ENCODE results near the gene SH3TC1. TPM values are rescaled to one million over a fixed set of nuclear protein-coding genes. Genes with fewer than 3 reads are reported as not detected.
A peak's percentile ranks its signal among the peaks of the same experiment; 100 is the strongest.

The SH3TC1 gene
- total RNA-seq, 1 donor from 2014 or later: 8.2 TPM

DNA sequence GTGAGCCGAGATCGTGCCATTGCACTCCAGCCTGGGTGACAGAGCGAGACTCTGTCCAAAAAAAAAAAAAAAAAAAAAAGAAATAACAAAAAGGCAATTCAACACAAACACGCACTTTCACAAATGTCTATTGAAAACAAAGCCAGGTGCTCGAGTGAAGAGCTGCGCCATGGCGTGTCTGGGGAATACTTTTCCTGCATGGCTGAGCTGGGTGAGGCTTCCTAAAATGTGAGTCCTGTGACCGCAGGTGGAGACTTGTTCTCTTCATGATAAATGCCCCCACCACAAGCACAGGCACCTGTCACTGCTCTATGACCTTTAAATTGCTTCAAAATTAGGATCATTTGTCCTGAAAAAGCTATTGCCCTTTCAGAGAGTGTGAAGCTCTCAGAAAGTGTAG, 36.5 kb upstream of the SH3TC1 start:
- no peak for DNase-seq
- ATAC-seq (ENCODE audit: poor library complexity): no peak
- intact Hi-C loops (cut with DNase I): loop anchor here (10.0 kb wide), 1 partner anchor 252 kb away; no protein-coding TSS in a partner anchor

- ATAC-seq (ENCODE audit: poor library complexity) (no peak), DNase-seq (peak; percentile 38)
- intact Hi-C loops (cut with DNase I): loop anchor here (10.0 kb wide), 1 partner anchor 252 kb away; no protein-coding TSS in a partner anchor
Measured at GRCh38 chr4:8163026-8163425, 36.1 kb upstream of the SH3TC1 start.

GRCh38 chr4:8163436-8164193, 35.5 kb upstream of the SH3TC1 start:
- intact Hi-C loops (cut with DNase I): loop anchor here (10.0 kb wide), 1 partner anchor 251 kb away; no protein-coding TSS in a partner anchor
- DNase-seq: peak; percentile 19
- no peak for ATAC-seq (ENCODE audit: poor library complexity)

DNA sequence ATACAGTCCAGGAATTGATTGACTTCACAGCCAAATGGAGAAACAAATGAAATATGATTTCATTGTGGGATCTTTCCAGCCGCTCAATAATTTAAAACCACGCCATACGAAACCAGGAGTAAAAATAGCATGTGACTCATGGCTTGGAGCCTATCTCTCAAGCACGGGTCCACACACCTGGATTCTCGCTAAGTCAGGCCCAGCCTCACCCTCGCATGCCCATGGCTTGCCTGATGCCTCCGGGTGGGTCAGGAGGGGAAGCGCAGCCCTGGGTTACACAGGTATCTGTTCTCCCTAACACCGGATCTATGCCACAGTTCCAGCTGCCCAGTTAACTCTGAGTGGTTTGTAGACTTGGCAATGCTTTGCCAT, 34.9 kb upstream of the SH3TC1 start:
- DNase-seq (no peak), ATAC-seq (ENCODE audit: poor library complexity) (no peak)
- intact Hi-C loops (cut with DNase I): loop anchor here (10.0 kb wide), 1 partner anchor 251 kb away; no protein-coding TSS in a partner anchor

GRCh38 chr4:8164687-8165086, 34.4 kb upstream of the SH3TC1 start:
- ATAC-seq (ENCODE audit: poor library complexity): no peak
- DNase-seq: no peak
- intact Hi-C loops (cut with DNase I): loop anchor here (10.0 kb wide), 1 partner anchor 250 kb away; no protein-coding TSS in a partner anchor

- DNase-seq (no peak), ATAC-seq (ENCODE audit: poor library complexity) (peak; percentile 21)
- intact Hi-C loops (cut with DNase I): loop anchor here (10.0 kb wide), 1 partner anchor 249 kb away; no protein-coding TSS in a partner anchor
Measured at GRCh38 chr4:8165374-8165896, 33.7 kb upstream of the SH3TC1 start.

DNA sequence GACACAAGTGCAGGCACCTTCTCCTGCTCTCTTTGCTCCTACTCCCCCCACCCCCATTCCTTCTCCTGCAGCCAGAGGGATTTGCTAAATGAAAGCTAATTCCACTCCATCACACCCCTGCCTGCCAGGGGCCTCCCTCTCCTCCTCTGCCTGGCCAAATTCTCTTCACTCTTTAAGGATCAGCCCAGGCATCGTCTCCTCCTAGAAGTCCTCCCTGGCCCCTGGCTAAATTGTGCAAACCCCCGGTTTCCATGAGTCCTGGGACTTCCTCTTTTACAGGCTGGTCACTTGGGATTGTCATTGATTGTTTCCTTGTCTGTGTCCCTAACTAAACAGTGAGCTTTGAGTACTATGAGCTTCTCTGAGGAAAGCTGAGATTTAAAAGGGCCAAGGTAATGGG, 31.8 kb upstream of the SH3TC1 start:
- intact Hi-C loops (cut with DNase I): loop anchor here (10.0 kb wide), 1 partner anchor 248 kb away; no protein-coding TSS in a partner anchor
- DNase-seq (no peak), ATAC-seq (ENCODE audit: poor library complexity) (peak; percentile 25)

DNA sequence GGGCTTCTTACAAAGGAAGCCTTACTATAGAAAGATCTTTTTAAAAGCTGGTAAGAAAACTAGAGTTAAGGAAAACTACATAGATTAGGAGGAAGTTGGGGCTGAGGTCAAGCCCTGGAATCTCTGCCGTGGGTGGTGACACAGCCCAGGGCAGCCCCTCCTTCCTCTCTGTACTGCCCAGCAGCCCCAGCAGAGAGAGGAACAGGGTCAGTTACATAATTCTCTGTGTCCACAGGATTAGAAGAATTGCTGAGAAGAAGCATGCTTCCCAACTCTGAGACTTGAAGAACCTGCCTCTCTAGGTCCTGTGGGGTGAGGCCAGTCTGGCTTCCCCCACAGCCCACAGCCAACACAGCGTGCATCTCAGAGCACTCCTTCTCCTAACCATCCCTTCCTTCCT, 31.3 kb upstream of the SH3TC1 start:
- intact Hi-C loops (cut with DNase I): loop anchor here (10.0 kb wide), 1 partner anchor 247 kb away; no protein-coding TSS in a partner anchor
- DNase-seq (no peak), ATAC-seq (ENCODE audit: poor library complexity) (peak; percentile 68)

DNA sequence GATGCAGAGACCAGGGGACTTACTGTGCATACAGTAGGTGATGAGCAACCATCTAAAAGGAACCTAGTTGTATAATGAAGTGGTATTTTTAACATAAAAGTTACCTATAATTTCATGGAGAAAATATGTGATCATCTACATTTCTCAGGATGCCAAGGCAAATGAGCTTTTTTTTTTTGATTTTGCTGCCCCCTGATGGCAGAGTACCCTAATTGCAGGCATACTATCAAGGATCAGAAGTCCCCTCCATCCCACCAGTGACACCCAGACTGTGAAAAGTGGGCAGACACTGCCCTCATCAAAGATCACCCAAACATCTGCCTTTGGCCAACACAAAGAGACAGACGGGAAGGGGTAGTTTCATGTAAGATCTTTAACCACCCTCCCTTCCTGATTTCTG, 30.9 kb upstream of the SH3TC1 start:
- intact Hi-C loops (cut with DNase I): loop anchor here (10.0 kb wide), 1 partner anchor 247 kb away; no protein-coding TSS in a partner anchor
- DNase-seq (no peak), ATAC-seq (ENCODE audit: poor library complexity) (no peak)

- DNase-seq (no peak), ATAC-seq (ENCODE audit: poor library complexity) (no peak)
- intact Hi-C loops (cut with DNase I): loop anchor here (10.0 kb wide), 1 partner anchor 246 kb away; no protein-coding TSS in a partner anchor
Measured at GRCh38 chr4:8168832-8169598, 30.1 kb upstream of the SH3TC1 start.

DNA sequence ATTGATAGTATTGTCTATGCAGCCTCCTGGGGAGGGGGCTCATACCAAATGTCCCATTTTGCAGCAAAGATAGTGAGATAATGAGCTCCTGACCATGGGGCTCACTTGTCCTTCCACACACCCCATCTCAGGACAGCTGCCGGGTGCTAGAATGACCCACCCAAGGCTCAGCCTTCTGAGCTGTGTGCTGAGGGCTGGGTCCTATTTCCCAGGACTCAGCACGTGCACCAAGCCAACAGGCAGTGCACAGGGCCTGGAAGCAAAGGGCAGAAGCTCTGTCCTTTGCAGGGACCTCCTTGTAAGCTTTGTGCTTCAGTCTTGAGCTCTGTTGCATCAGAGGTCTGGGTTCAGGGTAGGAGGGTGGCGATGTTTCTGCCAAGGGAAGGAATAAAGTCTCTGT, 29.3 kb upstream of the SH3TC1 start:
- intact Hi-C loops (cut with DNase I): loop anchor here (10.0 kb wide), 2 partner anchors 65 to 245 kb away; no protein-coding TSS in a partner anchor
- DNase-seq (no peak), ATAC-seq (ENCODE audit: poor library complexity) (no peak)

DNA sequence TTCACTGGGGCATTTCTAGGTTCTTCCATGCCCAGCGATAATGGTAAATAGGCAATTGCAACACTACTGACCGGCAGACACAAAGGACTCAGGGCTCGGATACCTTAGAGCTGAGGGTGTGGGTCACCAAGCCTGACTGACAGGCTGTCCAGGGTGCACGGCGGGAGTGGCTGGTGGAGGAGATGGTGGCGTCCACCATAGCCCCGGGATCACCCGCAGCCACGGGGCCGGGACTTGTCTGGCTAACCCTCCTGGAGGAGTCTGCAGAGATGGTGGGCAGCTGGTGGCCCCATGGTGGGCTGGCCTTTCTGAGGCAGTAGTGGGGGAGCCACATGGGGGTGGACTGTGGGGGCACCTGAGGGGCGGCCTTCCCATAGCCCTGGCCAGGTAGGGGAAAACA, 28.7 kb upstream of the SH3TC1 start:
- ATAC-seq (ENCODE audit: poor library complexity) (no peak), DNase-seq (no peak)
- intact Hi-C loops (cut with DNase I): loop anchor here (10.0 kb wide), 1 partner anchor 64 kb away; no protein-coding TSS in a partner anchor

DNA sequence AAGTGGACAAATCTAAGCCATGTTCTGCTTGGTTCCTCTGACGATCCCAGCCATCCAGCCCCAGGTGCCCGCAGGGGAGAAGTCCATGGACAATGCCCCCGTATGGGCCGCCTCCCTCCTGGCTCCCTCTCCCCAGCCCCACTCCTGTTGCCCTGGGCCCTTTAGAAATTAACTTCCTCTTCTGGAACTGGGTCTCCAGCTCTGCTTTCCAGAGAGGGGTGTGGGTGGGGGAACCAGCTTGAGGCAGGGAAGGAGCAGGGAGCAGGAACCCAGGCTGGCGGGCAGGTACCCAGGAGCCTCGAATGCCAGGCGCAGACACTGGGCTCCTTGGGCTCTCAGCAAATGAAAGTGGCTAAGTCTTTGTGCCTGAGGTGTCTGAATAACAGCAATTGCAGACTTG, 27.8 kb upstream of the SH3TC1 start:
- intact Hi-C loops (cut with DNase I): loop anchor here (10.0 kb wide), 1 partner anchor 64 kb away; no protein-coding TSS in a partner anchor
- ATAC-seq (ENCODE audit: poor library complexity): no peak
- DNase-seq: no peak

DNA sequence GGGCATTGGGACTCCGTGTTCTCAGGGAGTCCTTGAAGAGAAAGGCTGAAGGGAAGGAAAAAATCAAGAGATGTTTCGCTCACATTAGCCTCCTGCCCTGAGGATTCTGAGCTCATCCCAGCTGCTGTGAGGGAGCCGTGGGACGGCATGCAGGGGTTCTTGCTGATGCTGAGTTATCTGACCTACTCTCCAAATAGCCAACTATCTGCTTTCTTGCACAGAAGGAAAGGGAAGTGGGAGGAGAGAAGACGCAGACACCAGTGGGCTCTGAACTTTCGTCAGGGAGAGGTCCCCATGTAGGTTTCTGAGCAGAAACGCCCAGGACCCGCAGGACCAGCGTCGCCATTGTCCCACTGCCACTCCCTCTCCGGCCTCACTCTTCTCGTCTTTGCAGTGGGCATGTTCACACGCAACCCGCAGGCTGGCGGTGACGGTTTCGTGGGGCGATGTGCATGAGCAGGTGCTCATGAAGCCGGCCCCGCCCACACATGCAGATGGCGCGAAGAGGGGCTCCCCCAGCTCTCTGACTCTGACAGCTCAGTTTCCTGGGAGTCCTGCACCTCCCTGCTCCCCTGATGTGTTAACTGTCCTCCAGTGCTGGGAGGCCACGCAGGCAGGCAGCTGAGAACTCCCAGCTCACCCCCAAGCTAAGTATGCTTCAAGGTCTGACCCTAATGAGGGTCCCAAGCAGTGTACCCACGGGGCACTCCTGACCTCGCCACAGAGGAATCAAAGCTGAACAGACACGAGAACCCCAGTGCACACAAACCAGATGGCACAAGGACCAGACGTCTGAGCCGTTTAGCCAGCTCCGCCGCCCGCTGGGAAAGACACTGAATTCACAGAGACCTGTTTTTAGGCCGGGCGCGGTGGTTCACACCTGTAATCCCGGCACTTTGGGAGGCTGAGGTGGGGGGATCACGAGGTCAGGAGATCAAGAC, 26.8 kb upstream of the SH3TC1 start:
- intact Hi-C loops (cut with DNase I): loop anchor here (10.0 kb wide), 1 partner anchor 63 kb away; no protein-coding TSS in a partner anchor
- DNase-seq (no peak), ATAC-seq (ENCODE audit: poor library complexity) (no peak)

- ATAC-seq (ENCODE audit: poor library complexity): no peak
- DNase-seq: no peak
Measured at GRCh38 chr4:8173492-8174242, 25.4 kb upstream of the SH3TC1 start.

DNA sequence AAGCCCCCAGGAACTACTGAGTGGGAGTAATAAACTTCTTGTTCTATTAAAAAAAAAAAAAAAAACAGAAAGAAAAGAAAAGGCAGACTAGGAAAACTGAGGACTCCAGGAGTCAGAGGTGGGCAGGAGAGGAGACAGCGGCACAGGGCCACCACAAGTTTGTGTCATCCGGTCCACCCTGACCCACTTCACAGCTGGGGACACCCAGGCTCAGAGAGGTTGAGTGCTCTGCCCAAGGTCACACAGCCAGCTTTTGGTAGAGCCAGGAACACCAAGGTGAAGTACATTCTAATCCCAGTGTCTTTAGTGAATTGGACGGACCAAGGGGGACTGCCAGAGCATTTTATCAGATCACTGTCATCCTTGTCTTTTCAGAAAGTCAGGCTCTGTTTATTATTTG, 24.1 kb upstream of the SH3TC1 start:
- intact Hi-C loops (cut with DNase I): loop anchor here (10.0 kb wide), 1 partner anchor 60 kb away; no protein-coding TSS in a partner anchor
- DNase-seq (no peak), ATAC-seq (ENCODE audit: poor library complexity) (no peak)

More at GRCh38 chr4:8173492-8174242, 25.4 kb upstream of the SH3TC1 start:
- intact Hi-C loops (cut with DNase I): loop anchor here (10.0 kb wide), 1 partner anchor 61 kb away; no protein-coding TSS in a partner anchor

- ATAC-seq (ENCODE audit: poor library complexity): no peak
- intact Hi-C loops (cut with DNase I): loop anchor here (10.0 kb wide), 1 partner anchor 59 kb away; no protein-coding TSS in a partner anchor
- no peak for DNase-seq
Measured at GRCh38 chr4:8175686-8176085, 23.4 kb upstream of the SH3TC1 start.
